Esophagus muscularis mucosa (tissue), 4 donors: ENCODE data around the gene ARFGAP3. TPM values are rescaled to one million over a fixed set of nuclear protein-coding genes. Genes with fewer than 3 reads are reported as not detected.

ENCODE experiments used
- DNase-seq: peaks from one replicate; pipeline ENCODE4 v3.0.0-alpha.2; 2017; ENCODE audit errors: extremely low spot score
- H3K27ac ChIP-seq, 4 donors: fragments of 200-600 bp; sonication (generic); replicated peaks in 1 of 4; 1 replicate in 3 of 4; 2 replicates in 1 of 4; pipeline ENCODE4 v1.5.1; 2016 to 2019; ENCODE audit warnings: mild to moderate bottlenecking in 1 of 4
- H3K27me3 ChIP-seq, 4 donors: fragments of 200-600 bp; sonication (generic); one replicate each; pipeline versions ENCODE4 v1.5.1 to v1.6.0; 2016 to 2019
- H3K36me3 ChIP-seq, 4 donors: fragments of 200-600 bp; sonication (generic); one replicate each; pipeline ENCODE4 v1.5.1; 2016 to 2019
- H3K4me1 ChIP-seq, 4 donors: fragments of 200-600 bp; sonication (generic); one replicate each; pipeline ENCODE4 v1.5.1; 2016 to 2019
- H3K4me3 ChIP-seq, 4 donors: fragments of 200-600 bp; sonication (generic); 1 replicate in 2 of 4; 2 replicates in 2 of 4; pipeline ENCODE4 v1.5.1; 2016 to 2019; ENCODE audit warnings: mild to moderate bottlenecking in 4 of 4, moderate library complexity in 1 of 4
- H3K9me3 ChIP-seq, 4 donors: fragments of 200-600 bp; sonication (generic); 1 replicate in 3 of 4; 2 replicates in 1 of 4; pipeline ENCODE4 v1.5.1; 2016 to 2019
- EP300 ChIP-seq: sonication (generic); formaldehyde crosslinking; IDR thresholded peaks from one replicate; pipeline ENCODE4 v1.6.1; 2017; ENCODE audit warnings: antibody characterized with exemption
- POLR2A ChIP-seq: fragments of 450-650 bp; IDR thresholded peaks from one replicate; pipeline ENCODE4 v1.6.1; 2017; ENCODE audit warnings: antibody characterized with exemption, moderate library complexity, mild to moderate bottlenecking, low read depth
- POLR2AphosphoS5 ChIP-seq, 2 donors: sonication (generic); formaldehyde crosslinking; IDR thresholded peaks; one replicate each; pipeline ENCODE4 v1.6.1; 2017; ENCODE audit warnings: antibody characterized with exemption in 2 of 2
- whole genome bisulfite sequencing: methylation state at CpG from one replicate; pipeline ENCODE4 v1.1.5; 2018; 5-methylcytosine and 5-hydroxymethylcytosine counted together
- intact Hi-C: fragments of 100-400 bp; cut with DNase I; formaldehyde crosslinking; loops from one replicate; pipeline ENCODE4 v1.15.1; 2023
- total RNA-seq, 4 donors: library from RNA; depleted of rRNA; stranded (reverse); fragments of >200 nt; gene quantifications; one replicate each; pipeline versions ENCODE4 v1.1.0 to v1.2.1, GENCODE V29; 2016
- TF ChIP-seq, protein P1 (sequence below), 3 experiments: fragments of 200-600 bp in 2 of 3; fragments of 450-650 bp in 1 of 3; sonication (generic) in 2 of 3; IDR thresholded peaks; one replicate each; pipeline ENCODE4 v1.5.1; 2017 to 2019; ENCODE audit warnings: antibody characterized with exemption in 3 of 3, mild to moderate bottlenecking in 2 of 3, moderate library complexity in 1 of 3

The ARFGAP3 gene
- total RNA-seq, 4 donors from 2014 or later, result 38.8 to 63.5 (median 41.4) TPM

DNA sequence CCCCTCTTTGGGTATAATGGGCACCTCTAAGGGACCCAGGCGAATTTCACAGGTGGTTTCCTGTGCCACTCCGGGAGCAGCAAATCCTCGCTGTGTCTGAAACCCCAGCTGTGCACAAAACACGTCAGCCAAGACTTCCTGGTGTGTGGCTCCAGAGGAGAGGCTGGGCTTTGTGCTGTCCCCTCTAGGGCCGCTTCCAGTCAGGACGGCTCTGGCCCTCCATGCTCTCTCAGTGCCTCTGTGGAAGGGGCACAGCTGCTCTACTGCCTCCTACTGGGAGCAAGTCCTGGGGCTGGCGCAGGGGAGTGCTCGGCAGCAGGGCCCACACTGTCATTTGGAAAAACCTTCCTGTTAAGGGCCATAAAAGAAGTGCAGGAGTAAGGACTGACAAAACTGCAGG, 23.7 kb upstream of the ARFGAP3 start:
- TF ChIP-seq POLR2AphosphoS5 (IDR thresholded peaks at IDR 0.05), result no peak
- no peak for TF ChIP-seq POLR2A
- no peak for TF ChIP-seq EP300
- TF ChIP-seq, protein P1, sequence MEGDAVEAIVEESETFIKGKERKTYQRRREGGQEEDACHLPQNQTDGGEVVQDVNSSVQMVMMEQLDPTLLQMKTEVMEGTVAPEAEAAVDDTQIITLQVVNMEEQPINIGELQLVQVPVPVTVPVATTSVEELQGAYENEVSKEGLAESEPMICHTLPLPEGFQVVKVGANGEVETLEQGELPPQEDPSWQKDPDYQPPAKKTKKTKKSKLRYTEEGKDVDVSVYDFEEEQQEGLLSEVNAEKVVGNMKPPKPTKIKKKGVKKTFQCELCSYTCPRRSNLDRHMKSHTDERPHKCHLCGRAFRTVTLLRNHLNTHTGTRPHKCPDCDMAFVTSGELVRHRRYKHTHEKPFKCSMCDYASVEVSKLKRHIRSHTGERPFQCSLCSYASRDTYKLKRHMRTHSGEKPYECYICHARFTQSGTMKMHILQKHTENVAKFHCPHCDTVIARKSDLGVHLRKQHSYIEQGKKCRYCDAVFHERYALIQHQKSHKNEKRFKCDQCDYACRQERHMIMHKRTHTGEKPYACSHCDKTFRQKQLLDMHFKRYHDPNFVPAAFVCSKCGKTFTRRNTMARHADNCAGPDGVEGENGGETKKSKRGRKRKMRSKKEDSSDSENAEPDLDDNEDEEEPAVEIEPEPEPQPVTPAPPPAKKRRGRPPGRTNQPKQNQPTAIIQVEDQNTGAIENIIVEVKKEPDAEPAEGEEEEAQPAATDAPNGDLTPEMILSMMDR (IDR thresholded peaks at IDR 0.05), result no peak
- H3K9me3 ChIP-seq, result no peaks in the 10 kb centered on the region
- H3K27me3 ChIP-seq, result no peaks in the 10 kb centered on the region
- DNase-seq, result no peak
- peaks cover 0 to 15% (median 4%) of the 10 kb centered on the region in 4 donors for H3K4me1 ChIP-seq
- no peak overlapping the region for H3K4me3 ChIP-seq
- intact Hi-C loops, result no loop called here
- peaks cover 84 to 100% (median 100%) of the 10 kb centered on the region in 4 donors for H3K36me3 ChIP-seq
- H3K27ac ChIP-seq, result no peak overlapping the region
- 79% methylated on average over 4 of the region's 8 CpGs for WGBS

DNA sequence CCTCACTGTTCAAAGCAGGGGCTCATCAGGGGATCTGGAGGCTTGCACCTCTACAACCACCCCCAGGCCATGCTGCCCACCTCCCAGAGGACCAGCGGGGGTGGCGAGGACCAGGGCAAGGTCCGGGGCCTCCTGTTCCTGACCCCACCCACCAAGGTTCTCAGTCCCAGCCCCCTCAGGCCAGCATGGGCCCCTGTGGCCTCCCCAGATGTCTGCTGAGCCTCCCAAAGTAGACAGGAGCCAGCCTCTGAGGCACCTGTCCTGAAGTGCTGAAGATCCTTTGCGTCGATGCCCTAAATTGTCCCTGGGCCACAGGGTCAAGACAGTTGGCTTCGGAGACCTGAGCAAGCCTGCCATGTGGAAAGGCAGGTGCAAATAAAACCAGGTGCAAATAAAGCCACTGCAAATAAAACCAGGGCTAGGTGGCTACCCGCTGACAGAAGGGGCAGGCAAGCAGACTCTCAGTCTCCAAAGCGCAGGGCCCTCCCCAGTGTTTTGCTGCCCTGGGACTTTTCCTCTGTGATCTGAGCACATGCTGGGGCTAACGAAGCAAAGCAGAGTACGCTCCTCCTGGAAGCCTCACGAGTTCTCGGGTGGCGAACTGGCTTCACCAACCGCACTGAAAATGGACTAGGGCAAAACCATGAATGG, 22.4 kb upstream of the ARFGAP3 start:
- intact Hi-C loops, result no loop called here
- Histone ChIP-seq H3K4me3 (no peak overlapping the region), H3K27ac (no peak overlapping the region), H3K27me3 (no peaks in the 10 kb centered on the region), H3K9me3 (no peaks in the 10 kb centered on the region), H3K36me3 (peaks cover 84 to 100% (median 100%) of the 10 kb centered on the region in 4 donors), H3K4me1 (peaks cover 0 to 10% (median 0%) of the 10 kb centered on the region in 4 donors)
- no peak for DNase-seq
- TF ChIP-seq POLR2AphosphoS5 (IDR thresholded peaks at IDR 0.05) (no peak), EP300 (no peak)
- WGBS, result 100% methylated on average over 5 of the region's 14 CpGs

DNA sequence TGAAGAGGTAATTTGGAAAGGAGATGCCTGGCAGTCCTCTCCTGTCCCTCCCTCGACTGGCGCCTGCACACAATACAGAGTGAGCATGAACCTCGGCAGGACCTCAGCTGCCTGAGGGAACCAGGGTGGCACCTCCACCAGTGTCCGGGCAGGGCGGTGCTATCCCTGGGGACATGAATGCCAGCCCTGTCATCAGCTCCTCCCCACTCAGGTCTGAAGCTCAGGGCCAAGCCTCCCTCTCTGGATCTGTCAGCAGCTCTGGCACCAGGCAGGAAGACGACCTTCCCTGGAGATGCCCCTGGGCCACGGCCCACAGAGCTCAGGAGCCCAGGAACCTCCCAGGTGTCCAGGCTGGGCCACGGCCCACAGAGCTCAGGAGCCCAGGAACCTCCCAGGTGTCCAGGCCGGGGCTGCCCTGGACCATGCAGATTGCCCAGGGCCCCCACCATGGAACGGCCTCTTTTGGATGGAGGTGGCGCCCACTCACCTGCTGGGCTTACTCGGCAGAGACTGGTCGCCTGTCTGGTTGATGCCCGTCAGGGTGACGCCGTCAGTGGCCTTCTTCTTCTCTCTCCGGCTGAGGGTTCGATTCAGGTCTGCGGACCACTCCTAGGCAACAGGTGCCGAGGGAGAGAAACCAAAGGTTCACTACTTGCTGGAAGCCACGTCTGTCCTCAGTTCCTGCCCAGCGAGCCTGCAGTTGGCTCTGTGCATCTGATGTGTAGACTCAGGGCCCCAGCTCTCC, 21.7 kb upstream of the ARFGAP3 start:
- peaks cover 81 to 100% (median 100%) of the 10 kb centered on the region in 4 donors for H3K36me3 ChIP-seq
- intact Hi-C loops, result no loop called here
- H3K4me1 ChIP-seq, result peaks cover 0 to 10% (median 0%) of the 10 kb centered on the region in 4 donors
- TF ChIP-seq, protein P1 (IDR thresholded peaks at IDR 0.05), result no peak
- TF ChIP-seq POLR2A, result no peak
- no peak for TF ChIP-seq POLR2AphosphoS5 (IDR thresholded peaks at IDR 0.05)
- no peak for TF ChIP-seq EP300
- H3K9me3 ChIP-seq, result no peaks in the 10 kb centered on the region
- WGBS, result 82% methylated on average over 15 of the region's 22 CpGs
- no peak for DNase-seq
- H3K27me3 ChIP-seq, result no peaks in the 10 kb centered on the region
- H3K4me3 ChIP-seq, result no peak overlapping the region
- H3K27ac ChIP-seq, result no peak overlapping the region

DNA sequence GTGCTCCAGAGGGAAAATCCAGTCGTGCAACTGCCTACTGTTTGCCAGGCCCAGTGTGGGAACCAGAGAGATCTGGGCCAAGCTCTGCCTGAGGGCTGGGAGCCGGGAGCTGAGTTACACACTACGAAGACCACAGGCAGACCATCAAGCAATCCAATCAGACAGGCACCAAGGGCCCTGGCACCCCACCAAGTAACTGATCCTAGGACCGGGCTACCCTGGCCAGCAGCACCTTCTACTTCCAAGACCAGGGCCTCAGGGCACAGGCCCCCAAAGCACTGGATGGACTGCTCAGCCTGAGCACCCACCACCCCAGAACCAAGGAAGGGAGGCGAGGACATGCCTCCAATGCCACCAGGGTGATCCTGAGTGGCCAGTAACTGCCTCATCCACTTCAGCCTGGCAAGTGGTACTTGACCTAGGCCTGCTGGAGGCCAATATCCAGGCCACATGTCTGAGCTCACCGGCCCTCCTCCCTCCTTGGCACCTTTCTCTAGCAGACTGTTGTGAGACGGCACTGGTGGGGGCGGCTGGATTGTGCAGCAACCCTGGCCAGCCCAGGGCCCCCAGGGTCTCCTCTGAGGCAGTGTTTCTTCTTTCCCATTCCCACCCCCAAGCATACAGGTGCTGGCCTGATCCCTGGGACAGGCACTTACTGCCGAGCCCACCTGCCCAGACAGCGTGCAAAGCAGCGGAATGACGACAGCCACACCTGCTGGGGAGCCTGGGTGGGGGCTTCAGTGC, 20.7 kb upstream of the ARFGAP3 start:
- H3K27me3 ChIP-seq, result no peaks in the 10 kb centered on the region
- 69% methylated on average over 8 of the region's 12 CpGs for WGBS
- no peak for TF ChIP-seq EP300
- TF ChIP-seq, protein P1 (IDR thresholded peaks at IDR 0.05), result no peak
- TF ChIP-seq POLR2AphosphoS5 (IDR thresholded peaks at IDR 0.05), result no peak
- no peak for TF ChIP-seq POLR2A
- no peak overlapping the region for H3K27ac ChIP-seq
- peaks cover 0 to 8% (median 0%) of the 10 kb centered on the region in 4 donors for H3K4me1 ChIP-seq
- intact Hi-C loops, result no loop called here
- no peak overlapping the region for H3K4me3 ChIP-seq
- no peak for DNase-seq
- peaks cover 73 to 100% (median 100%) of the 10 kb centered on the region in 4 donors for H3K36me3 ChIP-seq
- no peaks in the 10 kb centered on the region for H3K9me3 ChIP-seq

DNA sequence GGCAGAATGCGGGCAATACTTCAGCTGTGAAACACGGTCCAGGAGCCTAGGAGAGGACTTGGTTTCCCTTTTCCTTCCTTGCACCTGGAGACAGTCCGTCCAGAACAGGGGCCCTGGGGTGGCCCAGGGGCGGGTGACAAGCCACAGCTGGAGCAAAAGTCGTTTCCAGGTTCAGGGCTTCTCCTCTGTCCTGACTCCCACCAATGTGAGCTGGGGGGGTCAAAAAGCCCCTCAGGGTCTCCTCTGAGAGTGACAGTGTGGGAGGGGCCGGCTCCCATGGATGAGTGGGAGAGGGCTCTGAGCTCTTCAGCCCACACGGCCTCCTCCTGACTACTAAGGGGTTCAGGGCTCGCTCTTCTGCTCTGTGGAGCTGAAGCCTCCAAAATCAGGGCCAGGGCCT, 20.1 kb upstream of the ARFGAP3 start:
- intact Hi-C loops, result no loop called here
- H3K9me3 ChIP-seq, result no peaks in the 10 kb centered on the region
- H3K36me3 ChIP-seq, result peaks cover 72 to 100% (median 100%) of the 10 kb centered on the region in 4 donors
- 78% methylated on average over 7 of the region's 8 CpGs for WGBS
- TF ChIP-seq POLR2AphosphoS5 (IDR thresholded peaks at IDR 0.05) (no peak), EP300 (no peak), POLR2A (no peak)
- TF ChIP-seq, protein P1 (IDR thresholded peaks at IDR 0.05), result no peak
- H3K27me3 ChIP-seq, result no peaks in the 10 kb centered on the region
- H3K4me3 ChIP-seq, result no peak overlapping the region
- no peak for DNase-seq
- peaks cover 0 to 2% (median 0%) of the 10 kb centered on the region in 4 donors for H3K4me1 ChIP-seq
- no peak overlapping the region for H3K27ac ChIP-seq
